HG02943 (cell line): ENCODE measurements around the gene CHCHD10.

Experiments used
- ATAC-seq: cut with Tn5 transposase; IDR thresholded peaks from one replicate; pipeline ENCODE4 v1.9.1; 2021; ENCODE audit warnings: mild to moderate bottlenecking, low read depth, moderate library complexity; ENCODE audit not compliant: unreplicated experiment

The CHCHD10 gene

DNA sequence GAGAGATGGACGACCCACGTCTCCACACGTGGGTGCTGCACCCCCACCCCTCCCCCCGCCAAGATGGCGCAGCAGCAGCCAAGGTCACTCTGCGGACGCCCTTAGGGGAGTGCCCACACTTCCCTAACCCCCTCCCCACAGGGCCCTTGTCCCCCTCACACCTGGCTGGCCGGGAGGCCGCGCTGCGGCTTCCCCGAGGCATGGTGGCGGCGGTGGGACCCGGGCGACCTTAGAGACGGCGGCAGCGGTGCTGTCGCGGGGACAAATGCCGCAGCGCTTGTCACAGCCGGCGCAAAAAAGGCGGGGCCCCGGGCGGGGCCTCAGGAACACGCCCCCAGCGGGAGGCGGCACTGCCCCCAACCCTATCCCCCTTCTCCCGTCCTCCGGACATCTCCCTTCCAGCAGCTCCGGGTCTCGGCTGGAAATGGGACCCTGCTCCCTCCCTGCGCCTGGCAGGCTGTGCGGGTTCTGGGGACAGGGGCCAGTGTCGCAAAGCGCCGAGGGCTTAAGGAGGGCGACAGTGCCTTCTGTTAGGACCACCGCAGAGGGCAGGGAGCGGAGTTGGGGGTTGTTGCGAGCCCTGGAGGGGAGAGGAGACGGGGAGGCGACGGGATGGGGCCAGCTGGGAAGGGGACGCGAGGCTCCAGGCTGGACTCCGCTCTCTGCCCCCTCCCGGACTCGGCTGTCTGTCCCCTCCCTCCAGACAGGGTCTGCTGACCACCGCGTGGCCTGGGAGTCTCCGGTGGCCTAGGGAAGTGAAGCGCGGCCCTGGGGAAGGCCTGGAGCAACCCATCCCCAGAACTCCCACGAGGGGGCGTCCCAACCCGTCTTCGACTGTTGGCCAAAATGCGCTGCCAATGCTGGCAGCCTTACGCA lies at the start of gene CHCHD10:
Gene CHCHD10 (minus strand): TSS at position 300 of the 876 bp plus-strand sequence. CDS start 98 bp downstream, at position 202.
- ATAC-seq = no peak

DNA sequence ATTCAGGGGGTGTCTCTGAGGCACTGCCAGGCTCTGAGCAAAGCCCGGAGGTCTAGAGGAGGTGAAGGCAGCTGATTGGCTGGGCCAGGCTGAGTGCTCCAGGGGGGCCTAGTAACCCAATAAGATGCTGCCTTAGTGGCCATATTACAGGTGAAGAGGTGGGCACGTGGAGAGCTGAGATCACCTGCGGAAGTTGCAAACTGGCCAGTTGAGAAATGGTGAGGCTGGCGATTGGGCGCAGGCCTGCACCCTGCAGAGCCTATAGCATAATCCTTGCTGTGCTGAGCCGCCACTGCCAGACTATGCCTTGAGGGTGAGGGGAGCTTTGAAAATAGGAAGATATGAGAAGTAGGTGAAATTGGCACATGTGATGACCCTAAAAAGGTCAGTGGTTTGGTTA lies 49.4 kb upstream of the CHCHD10 start:
- ATAC-seq = no peak

DNA sequence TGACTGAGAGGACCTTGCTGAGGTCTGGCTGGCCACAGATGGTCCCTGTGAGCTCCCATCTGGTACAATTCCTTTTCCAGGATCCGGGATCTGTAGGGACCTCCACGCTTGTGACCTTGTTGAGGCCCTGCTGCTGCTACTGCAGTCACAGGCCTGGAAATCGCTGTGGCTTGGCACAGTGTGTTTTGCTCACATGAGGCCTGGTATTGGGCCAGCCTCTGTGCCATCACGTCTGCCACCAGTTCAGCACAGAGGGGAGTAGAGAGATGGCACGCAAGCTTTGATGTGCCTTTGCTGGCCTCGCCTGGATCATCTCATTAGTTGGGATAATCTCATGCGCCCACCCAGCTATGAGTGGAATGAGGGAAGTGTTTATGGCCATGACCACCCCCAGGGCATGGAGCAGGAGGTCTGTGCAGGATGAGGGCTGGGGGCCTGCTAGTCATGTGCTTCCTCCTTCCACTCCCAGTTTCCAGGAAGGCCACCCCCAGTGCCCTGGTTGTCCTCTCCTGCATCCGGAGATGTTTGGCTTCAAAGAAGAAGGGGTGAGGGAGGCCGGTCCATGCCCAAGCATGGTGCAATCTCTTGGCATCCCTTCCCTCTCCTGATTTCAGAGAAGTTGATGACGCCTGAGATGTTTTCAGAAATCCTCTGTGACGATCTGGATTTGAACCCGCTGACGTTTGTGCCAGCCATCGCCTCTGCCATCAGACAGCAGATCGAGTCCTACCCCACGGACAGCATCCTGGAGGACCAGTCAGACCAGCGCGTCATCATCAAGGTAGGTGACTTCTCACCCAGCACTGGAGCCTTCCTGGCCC lies 48.6 kb upstream of the CHCHD10 start:
- ATAC-seq = no peak

DNA sequence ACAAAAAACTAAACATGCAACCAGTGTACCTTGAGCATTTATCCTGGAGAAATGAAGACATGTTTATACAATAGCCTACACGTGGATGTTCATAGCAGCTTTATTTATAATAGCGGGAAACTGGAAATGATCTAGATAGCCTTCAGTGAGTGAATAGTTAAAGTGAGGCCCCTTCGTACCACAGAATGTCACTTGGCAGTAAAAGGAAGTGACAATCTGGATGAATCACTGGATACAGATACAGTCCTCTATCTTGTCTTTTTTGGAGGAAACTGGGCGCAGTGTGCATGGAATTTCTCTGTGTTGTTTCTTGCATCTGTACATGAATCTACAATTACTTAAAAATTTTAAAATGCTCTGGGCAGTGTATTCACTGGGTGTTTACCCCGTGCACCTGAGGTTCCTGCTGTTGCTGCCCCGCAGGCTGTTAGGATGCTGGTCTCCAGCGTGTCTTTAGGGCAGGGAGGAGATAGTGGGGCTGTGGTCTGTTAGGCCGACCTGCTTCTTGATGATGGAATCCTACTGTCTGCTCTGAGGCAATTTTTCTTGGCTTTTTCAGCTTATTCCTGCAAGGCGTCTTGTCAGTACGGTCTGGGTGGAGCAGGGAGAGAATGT lies 47.9 kb upstream of the CHCHD10 start:
- no peak for ATAC-seq

DNA sequence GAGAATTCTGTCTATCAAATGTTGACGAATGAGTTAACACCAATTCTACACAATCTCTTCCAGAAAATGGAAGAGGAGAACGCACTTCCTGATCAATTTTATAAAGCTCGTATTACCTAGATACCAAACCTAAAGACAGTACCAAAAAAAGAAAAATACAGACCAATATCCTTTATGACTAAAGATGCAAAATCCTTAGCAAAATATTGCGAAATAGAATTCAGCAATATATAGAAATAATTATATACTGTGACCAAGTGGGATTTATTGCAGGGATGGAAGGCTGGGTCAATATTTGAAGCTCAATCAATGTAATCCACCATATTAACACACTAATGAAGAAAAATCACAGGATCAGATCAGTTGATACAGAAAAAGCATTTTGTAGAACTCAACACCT lies 44.6 kb upstream of the CHCHD10 start:
- no peak for ATAC-seq

DNA sequence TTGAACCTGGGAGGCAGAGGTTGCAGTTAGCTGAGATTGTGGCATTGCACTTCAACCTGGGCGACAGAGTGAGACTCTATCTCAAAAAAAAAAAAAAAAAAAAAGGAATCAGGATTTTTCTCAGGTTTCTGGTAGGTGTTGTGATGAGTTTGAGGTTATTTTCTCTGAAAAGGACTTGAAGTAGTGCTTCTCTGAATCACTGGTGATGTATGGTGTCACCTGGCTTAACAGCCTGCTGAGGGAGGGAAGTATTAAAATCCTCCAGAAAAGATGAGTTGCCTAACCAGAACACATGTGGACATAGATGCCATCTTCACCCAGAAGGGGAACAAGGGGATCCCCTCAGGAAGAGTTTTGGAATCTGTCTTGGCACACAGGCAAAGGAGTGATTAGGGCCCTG lies 39.1 kb upstream of the CHCHD10 start:
- ATAC-seq = no peak

DNA sequence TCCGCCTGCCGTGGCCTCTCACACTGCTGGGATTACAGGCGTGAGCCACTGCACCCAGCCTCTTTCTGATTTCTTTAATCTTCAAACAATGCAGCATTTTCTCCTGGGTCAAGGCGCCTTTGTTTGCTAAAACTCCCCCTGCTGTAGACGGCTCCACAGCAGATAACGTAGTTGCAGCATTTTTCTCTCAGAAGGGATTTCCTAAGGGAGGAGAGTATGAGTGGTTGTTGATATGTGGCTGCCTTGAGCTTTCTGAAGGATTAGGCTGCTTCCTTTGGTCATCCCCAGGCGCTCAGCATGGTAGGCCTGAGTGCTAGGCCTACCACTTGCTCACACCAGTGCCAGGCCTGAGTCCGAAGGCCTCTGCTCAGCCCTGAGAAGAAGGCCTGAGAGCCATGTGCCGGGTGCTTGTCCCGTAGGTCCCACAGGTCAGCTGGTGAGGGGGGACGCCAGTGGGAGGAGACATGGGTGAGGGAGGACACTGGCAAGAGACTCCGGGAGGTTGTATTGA lies 37.1 kb upstream of the CHCHD10 start:
- ATAC-seq = no peak

DNA sequence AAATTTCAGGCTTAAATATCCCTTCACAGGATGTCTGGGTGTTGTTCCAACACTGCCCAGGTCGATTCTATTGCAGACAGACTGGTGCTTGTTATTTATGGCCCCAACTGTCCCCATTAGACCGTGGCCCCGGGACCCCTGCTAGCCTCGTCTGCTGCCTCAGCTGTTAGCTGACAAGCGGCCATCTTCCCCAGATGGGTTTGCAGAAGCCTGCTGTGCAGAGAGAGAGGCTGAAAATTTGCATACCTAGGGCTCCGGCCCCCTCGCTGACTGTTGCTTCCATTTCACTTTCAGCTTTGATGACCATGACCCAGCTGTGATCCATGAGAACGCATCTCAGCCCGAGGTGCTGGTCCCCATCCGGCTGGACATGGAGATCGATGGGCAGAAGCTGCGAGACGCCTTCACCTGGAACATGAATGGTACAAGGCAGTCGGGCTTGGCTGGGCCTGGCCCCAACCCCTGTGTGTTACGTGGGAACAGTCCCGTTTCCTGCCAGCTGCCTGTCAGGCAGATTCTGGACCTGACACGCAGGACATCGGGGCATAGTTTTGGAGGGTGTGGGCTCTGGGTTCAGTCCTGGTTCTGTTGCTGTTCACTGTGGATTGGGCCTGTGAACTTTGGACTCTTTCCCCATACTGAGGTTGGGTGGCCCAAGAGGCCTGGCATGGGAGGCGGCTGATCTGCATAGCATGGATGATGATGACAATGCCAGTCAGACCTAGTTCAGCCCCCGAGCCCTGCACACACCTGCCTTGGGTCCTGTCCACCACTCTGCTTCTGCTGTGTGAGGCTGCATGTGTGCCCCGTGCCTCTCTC lies 35.4 kb upstream of the CHCHD10 start:
- ATAC-seq = no peak

DNA sequence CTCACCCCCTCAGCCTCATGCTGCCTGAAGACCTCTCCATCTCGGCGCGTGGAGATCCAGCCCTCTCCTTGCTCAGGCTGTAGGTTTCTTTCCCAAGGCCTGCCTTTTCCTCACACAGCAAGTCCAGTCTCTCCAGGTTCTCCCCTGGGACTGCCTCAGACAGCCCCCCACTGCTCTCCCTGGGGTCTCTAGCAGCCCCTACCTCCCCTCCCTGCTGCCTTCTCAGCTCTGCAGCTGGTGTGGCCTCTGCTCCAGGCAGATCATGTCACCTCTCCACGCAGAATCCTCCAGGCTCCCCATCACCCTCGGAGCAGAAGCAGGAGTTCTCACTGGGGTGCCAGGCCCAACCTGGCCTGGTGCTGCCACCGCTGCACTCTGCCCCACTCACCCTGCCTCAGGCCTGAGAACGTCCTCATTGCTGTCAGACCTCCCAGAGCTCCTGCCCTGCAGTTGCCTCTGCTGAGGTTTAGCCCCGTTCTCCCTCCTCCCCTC lies 34.2 kb upstream of the CHCHD10 start:
- ATAC-seq = no peak

DNA sequence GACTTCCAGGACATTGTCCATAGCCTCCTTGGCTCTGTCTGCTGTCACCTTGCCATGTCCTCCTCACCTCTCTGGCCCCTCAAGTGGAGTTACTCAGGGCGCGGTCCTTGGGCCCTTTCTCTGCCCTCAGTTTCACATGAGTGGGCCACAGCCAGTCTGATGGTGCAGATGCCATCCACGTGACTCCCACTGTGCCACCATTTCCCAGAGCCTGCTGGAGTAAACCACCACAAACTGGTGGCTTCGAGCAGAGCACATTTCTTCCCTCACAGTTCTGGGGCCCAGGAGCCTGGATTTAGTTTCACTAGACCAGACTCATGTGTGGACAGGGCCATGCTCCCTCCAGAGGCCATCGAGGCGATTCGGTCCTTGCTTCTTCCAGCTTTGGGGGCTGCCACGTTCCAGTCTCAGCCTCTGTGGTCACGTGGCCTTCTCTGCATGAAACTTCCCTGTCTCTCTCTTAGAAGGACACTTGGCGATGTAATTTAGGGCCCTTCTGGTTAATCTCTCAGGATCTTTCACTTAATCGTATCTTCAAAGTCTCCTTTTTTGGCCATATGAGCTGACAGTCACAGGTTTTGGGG lies 33.6 kb upstream of the CHCHD10 start:
- ATAC-seq = peak; percentile 3

DNA sequence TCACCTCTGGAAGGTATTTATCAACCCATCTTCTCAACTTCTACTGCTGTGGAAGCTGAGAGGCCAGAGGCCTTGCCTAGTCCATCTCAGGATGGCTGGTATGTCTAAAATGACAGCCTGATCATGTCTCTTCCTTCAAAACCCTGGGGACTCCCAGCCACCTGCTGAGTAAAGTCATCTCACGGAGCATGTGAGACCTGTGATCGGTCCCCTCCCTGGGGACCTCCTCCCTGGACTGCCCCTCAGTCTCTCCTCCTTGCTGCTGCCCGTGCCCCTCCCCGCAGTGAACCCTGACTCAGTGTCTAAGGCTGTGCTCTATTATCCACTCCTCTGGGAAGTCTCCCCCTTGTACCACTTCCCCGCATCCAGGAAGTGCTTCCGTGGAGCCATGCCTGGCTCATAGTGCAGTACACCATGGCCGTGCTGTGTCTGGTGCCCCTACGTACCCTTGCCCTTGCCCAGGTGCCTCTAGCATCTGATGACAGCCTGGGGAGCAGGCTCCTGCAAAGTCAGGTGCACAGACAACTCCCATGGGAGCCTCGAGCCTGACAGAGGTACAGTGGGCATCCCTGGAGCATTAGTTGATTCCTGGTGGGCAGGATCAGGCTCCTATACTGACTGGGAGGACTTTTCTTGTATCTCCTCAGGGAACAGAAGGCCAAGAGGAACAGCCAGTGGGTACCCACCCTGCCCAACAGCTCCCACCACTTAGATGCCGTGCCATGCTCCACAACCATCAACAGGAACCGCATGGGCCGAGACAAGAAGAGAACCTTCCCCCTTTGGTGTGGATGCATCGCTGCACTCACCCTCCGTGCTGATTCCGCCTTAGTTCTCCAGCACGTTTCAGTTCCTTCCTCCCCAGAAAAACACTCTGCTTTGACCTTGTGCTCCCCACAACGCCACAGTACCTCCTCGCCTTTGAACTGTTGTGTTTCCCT lies 32.8 kb upstream of the CHCHD10 start:
- peak; percentile 40 for ATAC-seq

DNA sequence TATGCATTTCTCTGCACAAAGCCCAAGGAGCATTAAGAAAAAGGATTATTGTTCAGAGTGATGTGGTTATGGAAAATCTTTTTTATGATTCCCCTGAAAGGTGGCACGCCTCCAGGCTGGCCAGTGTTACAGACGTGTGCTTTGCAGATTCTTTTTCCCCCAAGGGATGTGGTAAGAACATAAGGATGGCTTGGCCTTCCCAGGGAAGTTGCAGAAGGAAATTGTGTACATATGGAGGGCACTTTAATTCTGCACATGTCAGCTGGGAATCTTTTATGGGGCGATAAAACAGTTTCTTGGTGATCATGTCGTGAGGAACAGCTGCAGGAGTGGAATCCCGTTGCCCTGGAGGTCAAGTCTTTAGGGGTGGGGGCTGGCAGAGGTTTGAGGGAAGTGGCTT lies 28.7 kb upstream of the CHCHD10 start:
- ATAC-seq = no peak

DNA sequence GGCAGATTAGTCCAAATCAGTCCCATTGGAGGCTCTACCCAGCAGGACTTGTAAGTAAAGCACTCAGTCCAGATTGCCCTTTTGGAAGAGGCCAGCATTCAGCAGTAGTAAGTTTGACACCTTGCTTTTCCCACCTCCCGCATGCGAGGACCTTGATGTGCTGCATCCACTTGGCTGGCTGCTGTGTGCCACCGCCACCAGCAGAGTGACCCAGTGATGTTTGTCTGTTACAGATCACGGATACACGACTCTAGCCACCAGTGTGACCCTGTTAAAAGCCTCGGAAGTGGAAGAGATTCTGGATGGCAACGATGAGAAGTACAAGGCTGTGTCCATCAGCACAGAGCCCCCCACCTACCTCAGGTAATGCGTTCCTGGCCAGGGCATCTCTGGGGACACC lies 25.6 kb upstream of the CHCHD10 start:
- no peak for ATAC-seq

DNA sequence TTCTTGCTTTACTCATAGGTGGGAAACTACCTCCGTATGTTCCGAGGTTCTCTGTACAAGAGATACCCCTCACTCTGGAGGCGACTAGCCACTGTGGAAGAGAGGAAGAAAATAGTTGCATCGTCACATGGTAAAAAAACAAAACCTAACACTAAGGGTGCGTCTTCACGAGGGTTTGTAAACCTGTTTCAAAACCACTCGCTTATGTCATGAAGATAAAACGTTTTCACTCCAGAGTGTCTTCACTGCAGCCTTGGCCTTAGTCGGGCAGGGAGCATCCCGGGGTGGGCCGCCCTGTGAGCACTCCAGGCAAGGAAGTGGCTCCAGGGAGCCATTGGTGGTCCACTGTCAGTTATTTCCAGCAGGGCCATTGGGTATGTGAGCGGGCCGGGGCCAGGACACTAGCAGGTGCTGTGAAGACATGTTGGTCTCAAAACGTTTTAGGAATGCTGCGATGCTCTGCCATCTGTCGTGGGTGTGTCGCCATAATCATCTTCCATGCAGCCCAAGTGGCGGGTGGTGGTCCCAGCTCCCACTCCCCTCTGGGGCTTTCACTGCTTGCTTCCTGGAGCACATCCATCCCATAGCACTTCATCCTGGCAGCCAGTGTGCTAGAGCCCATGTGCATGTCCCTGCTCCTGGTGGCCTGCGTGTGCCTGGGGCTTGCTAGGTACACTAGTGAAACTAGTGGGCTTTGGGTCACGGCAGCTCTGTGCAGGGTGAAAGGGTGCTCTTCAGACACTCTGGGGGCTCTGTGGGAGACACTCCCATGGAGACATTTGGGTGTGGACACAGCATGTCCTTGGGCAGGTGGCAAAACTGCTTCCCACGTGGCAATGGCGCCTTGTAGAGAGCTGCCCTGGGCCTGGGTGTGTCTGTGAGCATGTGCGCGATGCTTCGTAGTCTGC lies 24.2 kb upstream of the CHCHD10 start:
- no peak for ATAC-seq

DNA sequence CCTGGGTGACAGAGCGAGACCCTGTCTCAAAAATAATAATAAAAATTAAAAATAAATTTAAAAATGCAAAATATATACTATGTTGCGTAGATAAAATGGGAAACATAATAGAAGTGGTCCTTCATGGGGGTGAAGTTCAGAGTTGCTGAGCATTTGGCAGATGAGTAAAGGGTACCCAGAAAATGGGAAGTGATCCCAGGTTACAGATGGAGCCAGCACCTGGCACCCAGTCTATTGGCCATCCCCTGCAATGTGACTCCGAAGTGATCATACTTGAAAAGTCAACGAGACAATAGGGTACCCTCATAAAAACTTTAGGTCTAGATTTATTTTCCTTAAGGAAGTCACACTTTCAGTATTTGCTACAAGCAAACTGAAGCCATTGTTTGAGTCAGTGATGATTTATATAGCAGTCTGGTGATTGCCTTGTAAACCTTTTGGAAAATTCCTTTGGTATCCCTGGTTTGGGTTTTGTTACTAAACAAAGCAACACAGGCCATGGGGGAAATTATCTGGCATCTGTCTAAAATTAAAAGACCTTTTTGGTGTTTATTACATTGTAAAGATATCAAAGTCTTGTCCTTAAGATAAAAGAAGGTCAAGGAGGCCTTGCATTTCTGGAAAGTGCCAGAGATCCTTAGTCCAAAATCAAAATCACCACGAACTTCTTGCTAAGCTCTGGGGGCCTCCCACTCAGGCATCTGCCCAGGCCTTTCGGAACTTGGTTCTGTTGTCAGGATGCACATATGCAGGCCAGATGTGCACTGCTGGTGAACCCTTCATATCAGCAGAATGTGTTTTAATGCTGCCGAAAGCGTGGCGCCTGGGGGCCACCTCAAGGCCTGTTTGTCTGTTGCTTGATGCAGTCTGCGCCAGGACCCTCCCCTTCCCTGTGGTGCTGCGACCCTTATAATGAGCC lies 23.3 kb upstream of the CHCHD10 start:
- no peak for ATAC-seq

DNA sequence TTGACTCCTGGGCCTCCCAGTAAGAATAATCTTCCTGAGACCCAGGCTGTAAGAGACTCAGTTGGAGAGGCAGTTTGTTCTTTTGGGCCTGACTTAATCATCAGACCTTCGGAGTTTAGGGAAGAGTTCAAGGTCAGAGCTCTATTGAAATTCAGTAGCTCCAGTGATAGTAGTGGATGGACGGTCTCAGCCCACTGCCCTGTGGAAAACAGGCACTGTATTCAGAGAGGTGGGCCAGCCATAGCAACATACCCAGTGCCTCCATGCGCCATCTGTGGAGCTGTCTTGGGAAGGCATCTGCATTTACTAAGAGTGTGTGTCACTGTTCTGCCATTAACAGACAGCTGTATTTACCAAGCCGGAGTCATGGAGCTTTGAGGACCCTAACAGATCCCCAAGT lies 21.9 kb upstream of the CHCHD10 start:
- no peak for ATAC-seq
